H9 (cell line): ENCODE data around the gene CHCHD6. TPM values are rescaled to one million over a fixed set of nuclear protein-coding genes. Genes with fewer than 3 reads are reported as not detected.

ENCODE experiments used
- DNase-seq: peaks from one replicate; pipeline ENCODE4 v3.0.0-alpha.2; 2017
- H2AFZ ChIP-seq: one replicate; pipeline ENCODE4 v1.6.1; 2013; ENCODE audit warnings: mild to moderate bottlenecking, low read length, control low read depth, moderate library complexity
- H2AK5ac ChIP-seq: 2 replicates; pipeline ENCODE4 v1.6.1; 2013; ENCODE audit warnings: low read length, control low read depth, mixed read lengths; ENCODE audit not compliant: insufficient read length
- H2BK120ac ChIP-seq: one replicate; pipeline ENCODE4 v1.6.1; 2013; ENCODE audit warnings: low read depth, mild to moderate bottlenecking, low read length, control low read depth, inconsistent platforms; ENCODE audit not compliant: poor library complexity, severe bottlenecking
- H2BK12ac ChIP-seq: 2 replicates; pipeline ENCODE4 v1.6.1; 2013; ENCODE audit warnings: low read length, control low read depth, mixed read lengths, low read depth; ENCODE audit not compliant: insufficient read length
- H2BK15ac ChIP-seq: 2 replicates; pipeline ENCODE4 v1.6.1; 2013; ENCODE audit warnings: low read depth, low read length, control low read depth
- H2BK20ac ChIP-seq: one replicate; pipeline ENCODE4 v1.6.1; 2013; ENCODE audit warnings: low read depth, mild to moderate bottlenecking, low read length, control low read depth, inconsistent platforms; ENCODE audit not compliant: poor library complexity, severe bottlenecking
- H2BK5ac ChIP-seq: 2 replicates; pipeline ENCODE4 v1.6.1; 2013; ENCODE audit warnings: low read length, control low read depth, mixed read lengths; ENCODE audit not compliant: insufficient read length
- H3K14ac ChIP-seq: 2 replicates; pipeline ENCODE4 v1.6.1; 2013; ENCODE audit warnings: low read length, control low read depth; ENCODE audit not compliant: insufficient read depth
- H3K18ac ChIP-seq: 2 replicates; pipeline ENCODE4 v1.6.1; 2013; ENCODE audit warnings: low read depth, mild to moderate bottlenecking, mixed read lengths, low read length, control low read depth; ENCODE audit not compliant: insufficient read length
- H3K23ac ChIP-seq: 2 replicates; pipeline ENCODE4 v1.6.1; 2013; ENCODE audit warnings: low read length, control low read depth, mixed read lengths, low read depth; ENCODE audit not compliant: insufficient read length
- H3K23me2 ChIP-seq: 2 replicates; pipeline ENCODE4 v1.6.1; 2013; ENCODE audit warnings: low read depth, mild to moderate bottlenecking, mixed read lengths, low read length, control low read depth; ENCODE audit not compliant: insufficient read length, poor library complexity, severe bottlenecking
- H3K27ac ChIP-seq: 2 replicates; pipeline ENCODE4 v1.5.1; 2013; ENCODE audit warnings: low read length, control low read depth, mixed read lengths, low read depth; ENCODE audit not compliant: insufficient read length
- H3K27me3 ChIP-seq: 2 replicates; pipeline ENCODE4 v1.6.1; 2013; ENCODE audit warnings: low read length, control low read depth, inconsistent platforms; ENCODE audit not compliant: insufficient read depth
- H3K4ac ChIP-seq: 2 replicates; pipeline ENCODE4 v1.6.1; 2013; ENCODE audit warnings: low read depth, mild to moderate bottlenecking, control low read depth, inconsistent platforms, low read length, moderate library complexity
- H3K4me1 ChIP-seq: 2 replicates; pipeline ENCODE4 v1.6.1; 2013; ENCODE audit warnings: low read length, control low read depth, inconsistent platforms; ENCODE audit not compliant: insufficient read depth
- H3K4me2 ChIP-seq: 2 replicates; pipeline ENCODE4 v1.6.1; 2013; ENCODE audit warnings: low read length, control low read depth, mixed read lengths; ENCODE audit not compliant: insufficient read length, insufficient read depth
- H3K56ac ChIP-seq: 2 replicates; pipeline ENCODE4 v1.6.1; 2013; ENCODE audit warnings: low read depth, mild to moderate bottlenecking, mixed read lengths, low read length, control low read depth; ENCODE audit not compliant: insufficient read length
- H3K79me1 ChIP-seq: 2 replicates; pipeline ENCODE4 v1.6.1; 2013; ENCODE audit warnings: low read depth, mild to moderate bottlenecking, moderate library complexity, low read length, control low read depth, inconsistent platforms; ENCODE audit not compliant: insufficient read depth, poor library complexity, severe bottlenecking
- H3K79me2 ChIP-seq: 2 replicates; pipeline ENCODE4 v1.6.1; 2013; ENCODE audit warnings: low read length, control low read depth, inconsistent platforms; ENCODE audit not compliant: insufficient read depth
- H3K9ac ChIP-seq: 2 replicates; pipeline ENCODE4 v1.6.1; 2013; ENCODE audit warnings: low read length, control low read depth, mixed read lengths; ENCODE audit not compliant: insufficient read length; ENCODE audit errors: extremely low read depth
- H3K9me3 ChIP-seq: one replicate; pipeline ENCODE4 v1.6.1; 2013; ENCODE audit warnings: low read depth, low read length, inconsistent platforms; ENCODE audit not compliant: control insufficient read depth
- H3T11ph ChIP-seq: one replicate; pipeline ENCODE4 v1.6.1; 2013; ENCODE audit warnings: mild to moderate bottlenecking, low read length, control low read depth, inconsistent platforms
- H4K20me1 ChIP-seq: one replicate; pipeline ENCODE4 v1.6.1; 2013; ENCODE audit not compliant: control insufficient read depth, insufficient read length, insufficient read depth
- H4K5ac ChIP-seq: 2 replicates; pipeline ENCODE4 v1.6.1; 2013; ENCODE audit warnings: low read depth, mild to moderate bottlenecking, mixed read lengths, low read length, control low read depth; ENCODE audit not compliant: insufficient read length
- H4K8ac ChIP-seq: replicated peaks from 2 replicates; pipeline ENCODE4 v1.6.1; 2013; ENCODE audit warnings: low read length, control low read depth, mixed read lengths, low read depth; ENCODE audit not compliant: insufficient read length
- H4K91ac ChIP-seq: 2 replicates; pipeline ENCODE4 v1.6.1; 2013; ENCODE audit warnings: low read depth, mild to moderate bottlenecking, moderate library complexity, mixed read lengths, low read length, control low read depth; ENCODE audit not compliant: insufficient read length
- H3K27ac Mint-ChIP-seq, 3 experiments: 2 replicates in 2 of 3; 3 replicates in 1 of 3; pipeline ENCODE4 v1.8.0; 2020 to 2021; ENCODE audit warnings: mixed read lengths in 3 of 3, mild to moderate bottlenecking in 1 of 3, moderate library complexity in 1 of 3
- H3K27me3 Mint-ChIP-seq: 2 replicates; pipeline ENCODE4 v1.8.0; 2021; ENCODE audit warnings: low read depth, mild to moderate bottlenecking, moderate library complexity, mixed read lengths
- H3K36me3 Mint-ChIP-seq, 3 experiments: 2 replicates in 2 of 3; 3 replicates in 1 of 3; pipeline ENCODE4 v1.8.0; 2020 to 2021; ENCODE audit warnings: low read depth in 3 of 3, mixed read lengths in 3 of 3; ENCODE audit not compliant: insufficient read depth in 1 of 3
- H3K4me1 Mint-ChIP-seq, 2 experiments: 2 replicates each; pipeline ENCODE4 v1.8.0; 2020; ENCODE audit warnings: mixed read lengths in 2 of 2
- H3K4me3 Mint-ChIP-seq, 2 experiments: 2 replicates in 1 of 2; 3 replicates in 1 of 2; pipeline ENCODE4 v1.8.0; 2020 to 2021; ENCODE audit warnings: mild to moderate bottlenecking in 2 of 2, mixed read lengths in 2 of 2, moderate library complexity in 1 of 2
- H3K9me3 Mint-ChIP-seq, 2 experiments: 2 replicates in 1 of 2; 3 replicates in 1 of 2; pipeline ENCODE4 v1.8.0; 2020; ENCODE audit warnings: mild to moderate bottlenecking in 2 of 2, mixed read lengths in 2 of 2, moderate library complexity in 1 of 2
- WGBS: extraction: QIAGEN DNeasy Blood & Tissue Kit; methylation state at CpG from one replicate; pipeline ENCODE4 v1.1.7; 2013; ENCODE audit warnings: missing lambda C conversion rate, low lambda C conversion rate, mixed read lengths; ENCODE audit not compliant: insufficient read length; ENCODE audit errors: extremely low coverage; 5-methylcytosine and 5-hydroxymethylcytosine counted together
- total RNA-seq: library from RNA; stranded (reverse); gene quantifications from 2 replicates; pipeline ENCODE4 v1.2.1, GENCODE V29; 2021
- TF ChIP-seq, protein P1 (sequence below): fragments of 200-600 bp; sonication (generic); conservative IDR thresholded peaks from 3 replicates; pipeline ENCODE4 v1.8.0; 2021; ENCODE audit warnings: antibody characterized with exemption, mild to moderate bottlenecking

The CHCHD6 gene
- total RNA-seq, 1 experiment from 2014 or later = 34.2 TPM

DNA sequence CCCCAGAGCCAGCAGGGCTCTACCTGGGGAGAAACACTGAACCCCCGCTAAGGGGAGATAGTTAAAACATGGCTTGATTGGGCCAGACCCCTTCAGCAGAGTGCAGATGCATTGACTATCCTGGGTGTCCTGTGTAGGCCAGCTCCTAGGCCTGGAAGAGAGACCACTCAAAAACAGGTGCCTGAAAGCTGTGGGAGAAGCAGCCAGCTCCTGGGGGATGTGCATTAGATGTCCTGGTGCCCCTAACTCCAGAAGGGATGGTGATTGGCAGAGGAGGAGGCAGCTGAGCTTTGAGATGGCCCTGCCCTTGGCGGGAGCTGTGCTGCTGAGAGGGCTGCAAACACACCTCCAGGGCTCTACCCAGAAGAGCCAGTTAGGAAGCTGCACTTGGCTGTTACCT lies 189.6 kb downstream of the CHCHD6 start:
- Histone ChIP-seq H3K4me1 (peaks cover 8% of the 10 kb centered on the region), H3T11ph (no peak overlapping the region), H4K8ac (no peak overlapping the region), H3K56ac (no peak overlapping the region), H4K91ac (no peak overlapping the region), H2BK15ac (no peak overlapping the region), H3K9me3 (no peaks in the 10 kb centered on the region), H3K79me1 (no peaks in the 10 kb centered on the region), H2BK120ac (no peak overlapping the region), H4K20me1 (no peaks in the 10 kb centered on the region), H2AFZ (no peak overlapping the region), H3K27me3 (no peaks in the 10 kb centered on the region), H4K5ac (no peak overlapping the region), H3K79me2 (no peaks in the 10 kb centered on the region), H3K23ac (no peak overlapping the region), H3K9ac (no peak overlapping the region), H2BK5ac (no peak overlapping the region), H2BK20ac (no peak overlapping the region), H3K4me2 (no peak overlapping the region), H3K14ac (no peak overlapping the region), H3K27ac (no peak overlapping the region), H3K18ac (no peak overlapping the region), H2AK5ac (no peak overlapping the region), H2BK12ac (no peak overlapping the region), H3K23me2 (no peaks in the 10 kb centered on the region), H3K4ac (no peak overlapping the region)
- Mint-ChIP-seq H3K4me1 (peaks cover 26 to 34% of the 10 kb centered on the region in 2 experiments), H3K27ac (no peak overlapping the region), H3K36me3 (peaks cover 0 to 5% (median 0%) of the 10 kb centered on the region in 3 experiments; a peak in 3 of 7 replicates), H3K9me3 (no peaks in the 10 kb centered on the region), H3K27me3 (no peaks in the 10 kb centered on the region), H3K4me3 (no peak overlapping the region)
- WGBS = no CpG with 5 or more reads among the region's 2 CpGs
- TF ChIP-seq, protein P1, sequence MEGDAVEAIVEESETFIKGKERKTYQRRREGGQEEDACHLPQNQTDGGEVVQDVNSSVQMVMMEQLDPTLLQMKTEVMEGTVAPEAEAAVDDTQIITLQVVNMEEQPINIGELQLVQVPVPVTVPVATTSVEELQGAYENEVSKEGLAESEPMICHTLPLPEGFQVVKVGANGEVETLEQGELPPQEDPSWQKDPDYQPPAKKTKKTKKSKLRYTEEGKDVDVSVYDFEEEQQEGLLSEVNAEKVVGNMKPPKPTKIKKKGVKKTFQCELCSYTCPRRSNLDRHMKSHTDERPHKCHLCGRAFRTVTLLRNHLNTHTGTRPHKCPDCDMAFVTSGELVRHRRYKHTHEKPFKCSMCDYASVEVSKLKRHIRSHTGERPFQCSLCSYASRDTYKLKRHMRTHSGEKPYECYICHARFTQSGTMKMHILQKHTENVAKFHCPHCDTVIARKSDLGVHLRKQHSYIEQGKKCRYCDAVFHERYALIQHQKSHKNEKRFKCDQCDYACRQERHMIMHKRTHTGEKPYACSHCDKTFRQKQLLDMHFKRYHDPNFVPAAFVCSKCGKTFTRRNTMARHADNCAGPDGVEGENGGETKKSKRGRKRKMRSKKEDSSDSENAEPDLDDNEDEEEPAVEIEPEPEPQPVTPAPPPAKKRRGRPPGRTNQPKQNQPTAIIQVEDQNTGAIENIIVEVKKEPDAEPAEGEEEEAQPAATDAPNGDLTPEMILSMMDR = no peak
- DNase-seq = no peak
